Hematopoietic multipotent progenitor cell (in vitro differentiated cells): ENCODE results near the gene MFF. TPM values are rescaled to one million over a fixed set of nuclear protein-coding genes. Genes with fewer than 3 reads are reported as not detected.
"Not testable (repeated sequence)": the region's sequence is repeated elsewhere in the genome, so short reads cannot be mapped to it uniquely, and the experiment has no call there.

ENCODE experiments used
- DNase-seq, 3 donors: peaks; one replicate each; pipeline ENCODE4 v3.0.0-alpha.2; 2011 to 2015; ENCODE audit warnings: low read depth in 2 of 3, low spot score in 2 of 3
- total RNA-seq: library from RNA; depleted of rRNA; stranded (reverse); fragments of >200 nt; gene quantifications from one replicate; pipeline ENCODE4 v1.2.3, GENCODE V29; 2012

Gene MFF
- total RNA-seq, 1 donor = 34.2 TPM

GRCh38 chr2:227376656-227377396 is 51.8 kb downstream of the MFF start:
- no peak for DNase-seq

DNA sequence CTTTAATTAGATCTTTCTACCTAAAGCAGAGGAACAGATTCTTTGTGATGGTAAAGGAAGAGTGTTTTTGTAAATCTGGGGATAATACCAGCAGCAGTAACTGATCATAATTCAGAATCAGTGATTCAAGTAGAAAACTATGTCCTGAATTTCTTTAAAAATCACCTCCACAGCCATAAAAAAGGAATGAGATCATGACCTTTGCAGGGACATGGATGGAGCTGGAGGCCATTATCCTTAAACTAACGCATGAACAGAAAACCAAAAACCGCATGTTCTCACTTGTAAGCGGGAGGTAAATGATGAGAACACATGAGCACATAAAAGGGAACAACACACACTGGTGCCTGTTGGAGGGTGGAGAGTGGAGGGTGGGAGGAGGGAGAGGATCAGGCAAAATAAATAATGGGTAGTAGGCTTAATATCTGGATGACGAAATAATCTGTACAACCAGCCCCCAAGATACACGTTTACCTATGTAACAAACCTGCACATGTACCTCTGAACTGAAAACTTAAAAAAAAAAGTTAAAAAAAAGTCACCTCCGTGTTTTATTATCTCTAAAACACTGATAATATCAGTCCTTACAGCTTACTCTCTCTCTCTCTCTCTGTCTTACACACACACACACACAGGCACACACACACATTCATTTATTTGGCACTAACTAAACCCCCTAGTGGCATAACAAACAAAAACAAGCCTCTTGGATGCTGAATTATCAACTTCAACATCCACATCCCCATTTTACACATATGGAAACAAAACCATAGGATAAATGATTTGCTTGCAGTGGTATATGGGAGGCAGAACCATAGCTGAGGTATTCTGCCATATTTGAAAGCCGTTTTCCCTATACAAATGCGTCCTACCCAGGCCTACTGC is 52.7 kb downstream of the MFF start:
- DNase-seq = no peak

DNA sequence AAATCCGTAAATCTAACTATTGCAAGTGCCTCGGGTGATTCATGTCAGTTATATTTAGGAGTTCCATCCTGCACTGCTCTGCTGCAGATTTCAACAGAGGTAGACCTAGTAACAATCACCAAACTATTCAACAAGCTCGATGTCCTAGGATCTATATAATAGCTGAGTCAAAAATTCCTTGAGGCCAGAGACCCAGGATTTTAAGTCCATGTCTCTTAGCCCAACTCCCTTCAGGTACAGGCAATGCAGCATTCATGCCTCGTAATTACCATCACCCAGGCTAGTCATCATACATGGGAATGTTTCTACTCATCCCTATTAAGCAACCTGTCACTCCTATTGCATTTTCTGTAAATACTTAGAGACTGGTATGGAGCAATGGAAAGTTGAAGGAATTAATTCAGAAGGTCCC is 53.3 kb downstream of the MFF start:
- no peak for DNase-seq

DNA sequence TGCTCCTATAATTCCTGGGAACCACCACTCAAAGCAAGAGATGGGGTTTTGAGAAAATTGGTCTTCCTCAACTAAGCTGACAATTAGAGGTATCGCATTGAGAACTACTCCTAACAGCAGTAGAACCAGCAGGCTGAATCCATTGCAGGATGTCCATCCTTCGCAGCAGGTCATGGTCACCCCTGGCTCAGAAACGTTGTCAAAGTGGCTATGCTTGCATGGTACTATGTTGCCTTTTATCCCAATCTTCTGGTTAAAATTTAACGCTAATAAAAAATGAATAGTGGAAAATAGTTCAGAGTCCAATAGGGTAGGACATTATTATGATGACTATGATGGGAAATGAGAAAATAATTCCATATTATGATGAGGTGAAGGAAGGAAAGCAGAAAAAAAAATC is 54.0 kb downstream of the MFF start, which contains the start of gene TM4SF20:
TM4SF20 (minus strand) TSS at position 212 of the 400 bp plus-strand sequence; CDS start at position 174, 38 bp downstream.
- DNase-seq = no peak

GRCh38 chr2:227382241-227382835 is 57.3 kb downstream of the MFF start:
- DNase-seq = not testable (repeated sequence)

DNA sequence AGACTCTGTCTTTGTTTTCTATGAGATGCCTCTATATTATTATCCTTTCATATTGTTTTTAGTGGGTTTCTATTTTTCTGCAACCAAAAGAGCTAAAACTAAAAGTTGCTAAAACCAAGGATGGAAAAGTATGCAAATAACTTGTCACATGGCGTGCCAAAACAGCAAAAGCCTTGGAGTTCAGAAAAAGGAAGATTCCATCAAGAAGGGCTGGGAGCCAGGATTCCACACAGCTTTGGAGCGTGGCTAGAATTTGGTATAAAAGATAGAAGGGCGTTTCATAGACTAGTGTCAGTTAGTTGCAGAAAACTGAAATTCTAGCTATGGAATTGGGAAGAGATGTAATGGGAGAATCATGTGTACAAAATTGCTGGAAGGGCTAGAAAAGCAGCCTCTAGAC is 58.6 kb downstream of the MFF start:
- DNase-seq = no peak

DNA sequence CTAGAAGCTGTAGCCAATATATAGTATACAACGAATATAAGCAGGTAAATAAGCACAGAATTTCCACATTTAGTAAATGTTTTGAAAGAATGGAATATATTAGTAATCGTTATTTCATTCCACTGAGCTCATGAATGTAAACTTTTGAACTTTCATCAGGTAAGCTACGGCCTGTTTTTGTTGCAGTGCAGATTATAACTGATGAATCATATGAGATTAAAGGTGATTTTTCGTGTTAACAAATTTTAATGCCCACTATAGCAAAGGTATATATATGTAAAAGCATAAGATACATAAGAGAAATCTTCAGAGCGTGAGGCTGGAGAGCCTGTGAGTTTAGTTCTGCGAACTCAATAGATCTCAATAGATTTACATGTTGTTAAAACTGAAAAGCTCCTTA is 61.6 kb downstream of the MFF start:
- DNase-seq = no peak

GRCh38 chr2:227387583-227387982 is 62.5 kb downstream of the MFF start, which contains the start of gene SCYGR1:
TSS of gene SCYGR1 (minus strand) at chr2:227387949. CDS start at chr2:227387949, 0 bp downstream.
- DNase-seq = not testable (repeated sequence)

- DNase-seq = no peak
Observed at GRCh38 chr2:227388537-227389011, 63.5 kb downstream of the MFF start.

DNA sequence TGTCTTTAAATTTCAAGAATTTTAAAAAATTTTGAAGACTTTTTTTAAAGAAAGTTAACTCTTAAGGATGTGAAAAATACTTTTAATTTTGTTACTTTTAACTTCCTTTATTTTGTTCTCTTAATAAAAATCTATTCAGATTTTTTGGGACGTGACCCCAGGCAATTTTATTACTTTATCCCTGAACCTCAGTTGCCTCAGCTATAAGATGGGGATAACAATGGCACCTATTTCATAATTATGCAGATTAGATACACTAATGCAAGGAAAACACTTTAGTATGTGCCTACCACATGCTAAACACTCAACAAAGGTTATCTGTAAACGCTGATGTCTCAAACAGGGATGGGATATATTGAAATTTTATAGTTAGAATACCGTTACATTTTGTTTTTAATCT is 64.2 kb downstream of the MFF start:
- DNase-seq = no peak

GRCh38 chr2:227389661-227390060 is 64.6 kb downstream of the MFF start:
- DNase-seq = no peak

- no peak for DNase-seq
Observed at GRCh38 chr2:227390468-227391256, 65.6 kb downstream of the MFF start.

GRCh38 chr2:227394401-227394800 is 69.3 kb downstream of the MFF start:
- peak in 2 of 3 donors; percentile 26 to 59 for DNase-seq

GRCh38 chr2:227395556-227395955 is 70.5 kb downstream of the MFF start:
- DNase-seq = no peak

DNA sequence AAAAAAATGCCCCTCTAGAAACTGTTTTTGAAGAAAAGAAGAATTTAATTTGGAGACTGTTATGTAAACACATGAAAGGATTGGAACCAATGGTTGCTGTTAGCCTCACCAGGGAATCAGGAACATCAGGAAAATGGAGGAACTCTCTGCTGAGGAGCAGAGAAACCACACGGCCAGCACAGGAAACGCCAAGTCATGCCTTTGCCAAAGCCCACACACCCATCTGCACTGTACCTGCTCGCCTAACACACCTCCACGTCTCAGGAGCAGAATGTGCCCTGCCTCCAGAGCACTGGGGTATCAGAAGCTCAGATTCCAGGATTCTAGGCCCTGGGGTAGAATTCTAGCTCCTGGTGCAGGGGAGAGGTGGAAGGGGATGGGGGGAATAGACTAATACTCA is 72.5 kb downstream of the MFF start:
- DNase-seq = no peak

GRCh38 chr2:227398684-227399670 is 73.9 kb downstream of the MFF start:
- DNase-seq = no peak

DNA sequence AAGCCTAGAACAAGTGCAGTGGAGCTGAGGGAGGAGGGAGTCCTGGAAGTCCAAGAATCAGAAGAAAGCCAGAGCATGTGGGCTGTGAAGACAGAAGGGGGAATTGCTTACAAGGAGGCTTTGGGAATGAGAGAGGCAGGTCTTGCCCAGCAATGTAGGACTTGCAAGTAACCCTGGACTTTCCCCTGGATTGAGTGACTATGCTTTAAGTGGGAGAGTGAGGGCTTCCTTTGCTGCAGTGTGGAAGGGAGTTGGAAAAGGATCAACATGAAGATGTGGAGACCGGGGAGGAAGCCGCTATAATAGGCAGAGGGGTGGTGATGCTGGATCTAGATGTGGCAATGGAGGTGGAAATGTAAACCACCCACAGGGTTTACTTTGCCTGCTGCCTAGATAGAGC is 76.5 kb downstream of the MFF start:
- no peak for DNase-seq

DNA sequence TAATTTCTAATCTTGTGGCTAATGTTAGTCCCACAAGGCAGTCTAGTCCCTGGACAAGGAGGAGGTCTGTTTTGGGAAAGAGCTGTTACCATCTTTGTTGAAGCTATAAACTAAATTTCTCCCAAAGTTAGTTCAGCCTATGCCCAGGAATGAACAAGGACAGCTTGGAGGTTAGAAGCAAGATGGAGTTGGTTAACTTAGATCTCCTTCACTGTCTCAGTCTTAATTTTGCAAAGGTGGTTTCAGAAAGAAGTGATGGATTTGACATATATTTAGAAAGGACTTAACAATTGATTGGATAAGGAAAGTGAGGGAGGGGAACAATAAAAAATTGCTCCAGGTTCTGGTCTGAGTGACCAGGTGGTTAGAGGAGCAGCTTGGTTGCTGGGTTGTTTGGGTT is 77.3 kb downstream of the MFF start:
- no peak for DNase-seq

- no peak for DNase-seq
Observed at GRCh38 chr2:227402959-227403358, 77.9 kb downstream of the MFF start.
